HG03159 (cell line): ENCODE data around the gene ICAM2.
A peak's percentile ranks its signal among the peaks of the same experiment; 100 is the strongest.

Source experiments
- ATAC-seq: cut with Tn5 transposase; IDR thresholded peaks from one replicate; pipeline ENCODE4 v1.9.1; 2021; ENCODE audit warnings: mild to moderate bottlenecking, moderate library complexity; ENCODE audit not compliant: unreplicated experiment

Gene ICAM2

GRCh38 chr17:64020056-64020766 is at the start of gene ICAM2:
TSS of gene ICAM2 (minus strand) at chr17:64020633. CDS start at chr17:64006691, 13,942 bp downstream.
- peak; percentile 65 for ATAC-seq

GRCh38 chr17:64070213-64070612 is 49.8 kb upstream of the ICAM2 start:
- ATAC-seq: no peak

GRCh38 chr17:64069143-64069542 is 48.7 kb upstream of the ICAM2 start:
- no peak for ATAC-seq

GRCh38 chr17:64067657-64068056 is 47.2 kb upstream of the ICAM2 start:
- no peak for ATAC-seq

- no peak for ATAC-seq
Observed at GRCh38 chr17:64066716-64067115, 46.3 kb upstream of the ICAM2 start.

GRCh38 chr17:64065161-64065560 is 44.7 kb upstream of the ICAM2 start:
- no peak for ATAC-seq

GRCh38 chr17:64064331-64064730 is 43.9 kb upstream of the ICAM2 start:
- no peak for ATAC-seq

GRCh38 chr17:64063766-64064224 is 43.4 kb upstream of the ICAM2 start:
- ATAC-seq: no peak

GRCh38 chr17:64063088-64063487 is 42.7 kb upstream of the ICAM2 start:
- no peak for ATAC-seq

- ATAC-seq: no peak
Observed at GRCh38 chr17:64061178-64061898, 40.9 kb upstream of the ICAM2 start.

- ATAC-seq: no peak
Observed at GRCh38 chr17:64060331-64060730, 39.9 kb upstream of the ICAM2 start.

GRCh38 chr17:64059756-64060155 is 39.3 kb upstream of the ICAM2 start:
- ATAC-seq: no peak

GRCh38 chr17:64058621-64059020 is 38.2 kb upstream of the ICAM2 start:
- no peak for ATAC-seq

- no peak for ATAC-seq
Observed at GRCh38 chr17:64057701-64058263, 37.3 kb upstream of the ICAM2 start.

GRCh38 chr17:64056269-64057005 is 36.0 kb upstream of the ICAM2 start:
- ATAC-seq: peak; percentile 72

GRCh38 chr17:64055183-64056142 is 35.0 kb upstream of the ICAM2 start:
- ATAC-seq: no peak

- ATAC-seq: no peak
Observed at GRCh38 chr17:64054304-64054703, 33.9 kb upstream of the ICAM2 start.

- no peak for ATAC-seq
Observed at GRCh38 chr17:64053101-64053500, 32.7 kb upstream of the ICAM2 start.

- no peak for ATAC-seq
Observed at GRCh38 chr17:64051153-64051552, 30.7 kb upstream of the ICAM2 start.

GRCh38 chr17:64048805-64049204 is 28.4 kb upstream of the ICAM2 start:
- no peak for ATAC-seq
